Neural progenitor cell (in vitro differentiated cells): Measurements from ENCODE around the gene MEMO1.

Experiments
- EZH2phosphoT487 ChIP-seq: fragments of 200-600 bp; sonication (generic); IDR thresholded peaks from 2 replicates; pipeline ENCODE4 v1.6.1; 2017; ENCODE audit warnings: antibody characterized with exemption
- TF ChIP-seq, protein P1 (sequence below): fragments of 200-600 bp; sonication (generic); IDR thresholded peaks from 2 replicates; pipeline ENCODE4 v1.5.1; 2017; ENCODE audit warnings: antibody characterized with exemption, mild to moderate bottlenecking

DNA sequence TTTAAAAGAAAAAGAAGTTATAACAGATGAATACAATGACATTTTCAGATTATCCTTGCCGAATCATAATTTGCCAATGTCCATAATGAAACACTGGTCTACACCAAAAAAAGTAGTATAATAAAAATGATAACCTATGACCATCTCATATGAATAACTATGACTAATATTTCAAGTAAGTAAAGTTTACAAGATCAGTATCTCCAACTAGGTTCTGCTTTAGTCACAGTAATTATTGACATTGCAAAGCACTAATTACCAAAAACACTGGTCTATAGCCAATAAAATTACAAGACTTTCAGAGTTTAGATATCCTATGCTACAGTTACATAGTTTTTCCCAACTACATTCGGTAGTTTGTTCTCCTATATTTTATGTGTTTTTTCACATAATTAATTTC is 136.7 kb downstream of the MEMO1 start:
- TF ChIP-seq EZH2phosphoT487, result no peak
- TF ChIP-seq, protein P1, sequence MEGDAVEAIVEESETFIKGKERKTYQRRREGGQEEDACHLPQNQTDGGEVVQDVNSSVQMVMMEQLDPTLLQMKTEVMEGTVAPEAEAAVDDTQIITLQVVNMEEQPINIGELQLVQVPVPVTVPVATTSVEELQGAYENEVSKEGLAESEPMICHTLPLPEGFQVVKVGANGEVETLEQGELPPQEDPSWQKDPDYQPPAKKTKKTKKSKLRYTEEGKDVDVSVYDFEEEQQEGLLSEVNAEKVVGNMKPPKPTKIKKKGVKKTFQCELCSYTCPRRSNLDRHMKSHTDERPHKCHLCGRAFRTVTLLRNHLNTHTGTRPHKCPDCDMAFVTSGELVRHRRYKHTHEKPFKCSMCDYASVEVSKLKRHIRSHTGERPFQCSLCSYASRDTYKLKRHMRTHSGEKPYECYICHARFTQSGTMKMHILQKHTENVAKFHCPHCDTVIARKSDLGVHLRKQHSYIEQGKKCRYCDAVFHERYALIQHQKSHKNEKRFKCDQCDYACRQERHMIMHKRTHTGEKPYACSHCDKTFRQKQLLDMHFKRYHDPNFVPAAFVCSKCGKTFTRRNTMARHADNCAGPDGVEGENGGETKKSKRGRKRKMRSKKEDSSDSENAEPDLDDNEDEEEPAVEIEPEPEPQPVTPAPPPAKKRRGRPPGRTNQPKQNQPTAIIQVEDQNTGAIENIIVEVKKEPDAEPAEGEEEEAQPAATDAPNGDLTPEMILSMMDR, result no peak
